ES-I3 (cell line): Measurements from ENCODE around the gene ANKRD39.
"Not testable (repeated sequence)": the region's sequence is repeated elsewhere in the genome, so short reads cannot be mapped to it uniquely, and the experiment has no call there.

ENCODE experiments used
- H3K36me3 ChIP-seq: 2 replicates; pipeline ENCODE4 v1.6.1; 2013; ENCODE audit warnings: mild to moderate bottlenecking, low read length, control low read depth, moderate library complexity; ENCODE audit not compliant: insufficient read depth
- H3K4me1 ChIP-seq: 2 replicates; pipeline ENCODE4 v1.6.1; 2013; ENCODE audit warnings: mild to moderate bottlenecking, control low read depth, low read length; ENCODE audit not compliant: insufficient read depth
- H3K9ac ChIP-seq: 2 replicates; pipeline ENCODE4 v1.6.1; 2013; ENCODE audit warnings: low read depth, mild to moderate bottlenecking, low read length, moderate library complexity
- H3K9me3 ChIP-seq: 2 replicates; pipeline ENCODE4 v1.6.1; 2013; ENCODE audit warnings: mild to moderate bottlenecking, low read length, moderate library complexity; ENCODE audit not compliant: control insufficient read depth, insufficient read depth

Gene ANKRD39

GRCh38 chr2:96870626-96871255 is 12.9 kb upstream of the ANKRD39 start:
- H3K9ac ChIP-seq, result peak overlapping the region; percentile 93
- H3K4me1 ChIP-seq, result peaks cover 39% of the 10 kb centered on the region
- no peaks in the 10 kb centered on the region for H3K9me3 ChIP-seq
- peaks cover 5% of the 10 kb centered on the region; the same call in 1 of the 2 replicates for H3K36me3 ChIP-seq

- H3K36me3 ChIP-seq, result peaks cover 5% of the 10 kb centered on the region; the same call in 1 of the 2 replicates
- peaks cover 32% of the 10 kb centered on the region for H3K4me1 ChIP-seq
- H3K9ac ChIP-seq, result peak within 1 kb of the TSS; percentile 93
- no peaks in the 10 kb centered on the region for H3K9me3 ChIP-seq
Observed at GRCh38 chr2:96869822-96870625, 12.2 kb upstream of the ANKRD39 start, which contains the start of gene SEMA4C. SEMA4C (minus strand) TSS chr2:96870080; CDS start chr2:96867886, 2,194 bp downstream.

GRCh38 chr2:96869281-96869821 is 11.5 kb upstream of the ANKRD39 start:
- Histone ChIP-seq H3K4me1 (peaks cover 26% of the 10 kb centered on the region), H3K9ac (peak overlapping the region; percentile 93), H3K36me3 (peaks cover 5% of the 10 kb centered on the region; the same call in 1 of the 2 replicates), H3K9me3 (no peaks in the 10 kb centered on the region)

GRCh38 chr2:96868555-96869280 is 10.9 kb upstream of the ANKRD39 start:
- H3K4me1 ChIP-seq, result peaks cover 20% of the 10 kb centered on the region
- H3K9me3 ChIP-seq, result no peaks in the 10 kb centered on the region
- H3K36me3 ChIP-seq, result peaks cover 8% of the 10 kb centered on the region; the same call in 1 of the 2 replicates
- peak overlapping the region; percentile 93 for H3K9ac ChIP-seq

- H3K9me3 ChIP-seq, result no peaks in the 10 kb centered on the region
- peaks cover 12% of the 10 kb centered on the region; the same call in 1 of the 2 replicates for H3K36me3 ChIP-seq
- H3K9ac ChIP-seq, result peak overlapping the region; percentile 93
- H3K4me1 ChIP-seq, result peaks cover 14% of the 10 kb centered on the region
Observed at GRCh38 chr2:96867756-96868554, 10.1 kb upstream of the ANKRD39 start.

- H3K4me1 ChIP-seq, result peaks cover 11% of the 10 kb centered on the region
- no peaks in the 10 kb centered on the region for H3K9me3 ChIP-seq
- peak overlapping the region; percentile 93 for H3K9ac ChIP-seq
- peaks cover 13% of the 10 kb centered on the region for H3K36me3 ChIP-seq
Observed at GRCh38 chr2:96866986-96867755, 9.4 kb upstream of the ANKRD39 start.

GRCh38 chr2:96866586-96866985 is 8.8 kb upstream of the ANKRD39 start:
- Histone ChIP-seq H3K9ac (no peak overlapping the region), H3K9me3 (no peaks in the 10 kb centered on the region), H3K36me3 (peaks cover 16% of the 10 kb centered on the region), H3K4me1 (peaks cover 11% of the 10 kb centered on the region)

GRCh38 chr2:96866149-96866548 is 8.3 kb upstream of the ANKRD39 start:
- Histone ChIP-seq H3K36me3 (peaks cover 16% of the 10 kb centered on the region), H3K4me1 (peaks cover 10% of the 10 kb centered on the region), H3K9ac (no peak overlapping the region), H3K9me3 (no peaks in the 10 kb centered on the region)

- Histone ChIP-seq H3K9ac (no peak overlapping the region), H3K36me3 (peaks cover 16% of the 10 kb centered on the region), H3K9me3 (no peaks in the 10 kb centered on the region), H3K4me1 (peaks cover 5% of the 10 kb centered on the region; the same call in 1 of the 2 replicates)
Observed at GRCh38 chr2:96865654-96866053, 7.8 kb upstream of the ANKRD39 start.

- Histone ChIP-seq H3K36me3 (peaks cover 16% of the 10 kb centered on the region), H3K4me1 (peaks cover 6% of the 10 kb centered on the region; the same call in 1 of the 2 replicates), H3K9me3 (no peaks in the 10 kb centered on the region), H3K9ac (no peak overlapping the region)
Observed at GRCh38 chr2:96864343-96865091, 6.7 kb upstream of the ANKRD39 start.

GRCh38 chr2:96863575-96864342 is 5.9 kb upstream of the ANKRD39 start:
- peaks cover 16% of the 10 kb centered on the region for H3K36me3 ChIP-seq
- peaks cover 13% of the 10 kb centered on the region for H3K4me1 ChIP-seq
- no peak overlapping the region for H3K9ac ChIP-seq
- no peaks in the 10 kb centered on the region for H3K9me3 ChIP-seq

- H3K9me3 ChIP-seq, H3K9ac ChIP-seq: not testable (repeated sequence)
- peaks cover 16% of the 10 kb centered on the region for H3K36me3 ChIP-seq
- peaks cover 13% of the 10 kb centered on the region for H3K4me1 ChIP-seq
Observed at GRCh38 chr2:96863056-96863455, 5.2 kb upstream of the ANKRD39 start.
